Measurements from ENCODE around the gene VSTM4.

Gene VSTM4

DNA sequence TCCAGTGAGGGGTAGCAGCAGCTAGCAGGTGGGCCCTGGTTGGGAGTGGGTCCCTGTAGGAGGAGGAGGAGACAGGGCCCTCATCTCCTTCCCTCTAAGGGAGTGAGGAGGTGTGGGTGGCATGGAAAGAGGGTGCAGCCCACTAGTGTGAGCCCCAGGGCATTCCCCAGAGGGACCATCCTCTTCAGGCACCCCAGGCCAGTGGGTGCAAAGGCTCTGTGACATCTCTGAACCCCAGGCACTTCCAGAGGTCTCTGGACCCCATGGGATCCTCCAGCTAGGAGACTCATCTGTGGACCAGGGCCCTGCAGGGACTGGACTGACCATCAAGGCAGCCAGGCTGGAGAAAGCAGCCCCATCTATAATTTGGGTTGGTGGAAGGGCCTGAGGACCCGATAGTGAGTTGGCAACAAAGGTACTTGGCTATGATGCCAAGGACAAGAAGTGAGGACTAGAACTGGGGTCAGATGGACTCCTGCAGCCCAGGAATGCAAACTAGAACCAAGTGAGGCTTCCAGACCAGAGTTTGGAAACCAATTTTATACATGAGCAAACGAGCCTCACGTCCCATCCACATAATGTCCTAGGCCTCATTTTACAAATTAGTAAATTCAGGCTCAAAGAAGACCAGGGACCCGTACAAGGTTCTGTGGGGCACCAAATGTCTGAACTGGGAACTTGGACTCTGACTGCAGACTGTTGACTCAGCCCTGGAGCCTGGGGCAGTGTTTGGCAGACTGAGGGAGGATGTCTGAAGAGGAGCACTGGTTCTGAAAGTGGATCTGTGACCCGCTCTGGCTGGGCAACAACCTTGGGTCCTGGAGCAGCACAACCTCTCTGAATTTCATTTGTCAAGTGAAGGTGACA is 1.4 kb upstream of the VSTM4 start:
- DNase-seq: no peak

DNA sequence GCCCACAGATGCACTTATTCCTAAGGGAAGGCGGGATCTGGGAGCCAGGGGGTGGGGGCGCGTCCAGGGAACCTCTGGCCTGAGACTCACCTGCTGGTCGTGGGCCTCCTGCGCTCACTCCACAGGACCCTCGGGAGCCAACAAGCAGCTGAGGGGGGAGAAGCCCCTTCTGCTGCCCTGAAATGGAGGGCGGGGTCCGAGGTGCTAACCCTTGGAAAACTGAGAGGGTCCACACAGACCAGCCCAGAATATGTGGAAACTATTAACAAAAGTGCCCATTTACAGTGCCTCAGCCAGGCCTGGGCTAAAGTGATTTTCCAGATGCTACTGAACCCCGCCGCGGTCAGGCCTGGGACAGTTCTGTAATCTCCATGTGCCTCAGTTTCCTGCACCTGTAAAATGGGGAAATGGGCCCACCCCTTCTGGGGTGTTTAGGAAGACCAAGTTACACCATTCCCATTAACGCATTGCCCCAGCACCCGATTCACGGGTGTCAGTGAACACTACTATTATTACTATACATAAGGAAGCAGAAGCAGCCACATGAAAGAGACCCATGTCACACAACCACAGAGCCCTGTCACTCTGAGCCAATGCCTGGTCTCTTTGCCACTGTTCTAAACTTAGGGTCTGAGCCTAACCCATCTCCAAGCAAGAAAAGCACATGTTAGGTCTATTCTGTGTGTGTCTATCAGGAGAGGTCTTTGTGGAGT is 630 bp upstream of the VSTM4 start:
- no peak for DNase-seq

DNA sequence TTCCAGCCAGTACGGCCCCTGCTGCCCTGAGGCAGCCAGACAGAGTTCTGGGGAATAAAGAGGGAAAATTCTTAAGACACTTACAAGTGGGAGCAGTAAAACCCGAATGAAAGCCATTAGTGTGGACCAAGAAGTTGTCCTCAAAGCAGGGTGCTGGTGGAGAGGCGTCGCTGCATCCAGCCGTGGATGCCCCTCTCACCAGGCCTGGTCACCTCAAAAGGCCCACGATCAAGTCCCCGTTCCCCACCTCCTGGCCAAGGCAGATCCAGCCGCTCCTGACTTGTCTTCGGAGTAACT is 656 bp downstream of the VSTM4 start:
- no peak for DNase-seq

DNA sequence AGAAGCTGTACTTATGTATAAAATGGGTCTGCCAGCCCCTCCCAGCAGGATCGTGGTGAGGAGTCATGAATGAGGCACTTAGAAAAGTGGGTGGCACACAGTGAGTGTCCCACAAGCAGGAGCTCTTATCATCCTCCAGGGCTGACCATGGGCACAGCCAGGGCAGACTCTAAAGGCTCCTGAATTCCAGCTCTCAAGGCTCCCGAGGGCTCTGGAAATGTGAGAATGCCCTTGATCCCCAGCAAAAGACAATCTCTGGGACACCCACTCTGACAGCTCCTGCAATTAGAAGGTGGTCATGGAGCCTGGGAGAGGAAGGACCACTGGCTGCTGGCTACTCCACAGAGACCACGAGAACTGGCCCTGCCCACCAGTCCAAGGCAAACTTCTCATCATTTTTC is 1.6 kb downstream of the VSTM4 start:
- no peak for DNase-seq

DNA sequence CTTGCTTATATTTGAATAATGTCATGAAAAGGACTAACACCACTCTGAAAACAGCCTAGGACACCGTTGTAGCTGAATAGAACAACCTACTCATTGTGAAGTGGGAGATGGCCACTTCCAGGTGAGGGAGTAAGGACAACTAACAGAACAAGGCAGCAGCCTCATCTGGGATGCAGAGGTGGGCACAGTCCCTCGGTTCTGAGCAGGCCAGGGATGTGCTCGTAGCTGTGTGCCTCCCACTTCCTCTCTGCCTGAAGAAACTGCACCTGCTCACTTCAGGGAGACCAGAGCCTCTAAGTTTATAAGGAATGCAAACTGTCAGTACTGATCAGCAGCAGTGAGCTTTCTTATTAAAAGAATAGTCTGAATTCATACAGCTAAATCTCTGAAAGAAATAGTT is 2.5 kb downstream of the VSTM4 start:
- DNase-seq: no peak

DNA sequence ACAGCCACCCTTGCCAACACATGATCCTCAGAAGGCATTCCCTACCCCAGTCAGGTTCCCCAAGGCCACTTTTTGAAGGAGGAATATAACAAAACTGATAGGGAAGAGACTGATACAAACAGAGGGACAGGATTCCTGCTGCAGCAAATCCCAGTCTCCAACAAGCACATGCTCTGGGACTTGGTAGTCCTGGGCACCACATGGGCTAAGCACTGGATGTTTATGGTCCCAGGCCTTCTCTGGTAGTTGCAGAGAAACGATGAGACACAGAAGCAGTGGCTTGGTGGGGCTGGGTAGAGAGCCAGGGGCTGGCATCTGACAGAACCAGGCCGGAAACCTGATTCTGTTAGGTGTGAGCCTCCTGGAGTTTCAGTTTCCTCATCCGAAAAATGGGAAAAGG is 3.2 kb downstream of the VSTM4 start:
- DNase-seq: no peak

DNA sequence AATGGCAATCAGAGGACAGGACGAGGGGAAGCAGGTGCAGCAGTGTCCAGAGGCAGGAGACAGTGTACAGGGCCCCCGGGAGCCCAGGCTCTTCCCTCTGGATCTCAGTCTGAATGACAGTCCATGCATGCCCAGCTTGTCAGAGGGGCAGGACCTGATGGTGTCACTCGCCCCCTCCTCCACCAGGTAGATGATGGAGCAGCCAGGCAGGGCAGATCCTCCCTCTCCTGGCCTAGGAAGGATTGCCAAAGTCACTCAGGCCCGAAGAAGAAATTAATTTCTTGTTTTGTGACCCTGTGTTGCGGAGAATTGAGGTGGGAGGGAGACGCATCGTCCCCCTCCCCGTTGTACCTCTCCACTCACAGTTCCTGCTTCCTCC is 4.0 kb downstream of the VSTM4 start:
- DNase-seq: no peak

DNA sequence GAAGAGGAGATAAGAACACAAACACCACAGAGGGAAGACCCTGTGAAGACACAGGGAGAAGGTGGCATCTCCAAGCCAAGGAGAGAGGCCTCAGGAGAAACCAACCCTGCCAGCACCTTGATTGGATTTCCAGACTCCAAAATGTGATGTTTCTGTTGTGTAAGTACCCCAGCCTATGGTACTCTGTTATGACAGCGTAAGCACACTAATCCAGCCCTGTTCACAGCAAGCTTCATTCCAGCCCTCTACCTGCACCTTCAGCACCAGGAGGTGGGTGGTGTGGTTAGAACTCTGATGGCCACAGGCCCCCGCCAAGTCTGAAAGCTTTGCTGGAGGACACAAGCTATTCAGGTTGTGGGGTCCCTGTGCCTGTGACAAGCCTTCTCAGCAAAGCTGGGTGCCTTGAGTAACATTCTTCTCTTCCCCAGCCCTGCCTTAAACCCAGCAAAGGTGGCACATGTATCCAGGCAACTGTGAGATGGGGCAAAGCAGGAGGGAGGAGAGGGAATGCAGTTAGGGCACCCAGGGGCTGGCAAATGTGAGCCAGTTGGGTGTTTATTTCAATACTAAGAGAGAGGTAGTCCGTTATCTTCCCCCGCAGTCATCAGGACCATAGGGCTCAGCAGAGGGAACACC is 4.5 kb downstream of the VSTM4 start:
- no peak for DNase-seq

DNA sequence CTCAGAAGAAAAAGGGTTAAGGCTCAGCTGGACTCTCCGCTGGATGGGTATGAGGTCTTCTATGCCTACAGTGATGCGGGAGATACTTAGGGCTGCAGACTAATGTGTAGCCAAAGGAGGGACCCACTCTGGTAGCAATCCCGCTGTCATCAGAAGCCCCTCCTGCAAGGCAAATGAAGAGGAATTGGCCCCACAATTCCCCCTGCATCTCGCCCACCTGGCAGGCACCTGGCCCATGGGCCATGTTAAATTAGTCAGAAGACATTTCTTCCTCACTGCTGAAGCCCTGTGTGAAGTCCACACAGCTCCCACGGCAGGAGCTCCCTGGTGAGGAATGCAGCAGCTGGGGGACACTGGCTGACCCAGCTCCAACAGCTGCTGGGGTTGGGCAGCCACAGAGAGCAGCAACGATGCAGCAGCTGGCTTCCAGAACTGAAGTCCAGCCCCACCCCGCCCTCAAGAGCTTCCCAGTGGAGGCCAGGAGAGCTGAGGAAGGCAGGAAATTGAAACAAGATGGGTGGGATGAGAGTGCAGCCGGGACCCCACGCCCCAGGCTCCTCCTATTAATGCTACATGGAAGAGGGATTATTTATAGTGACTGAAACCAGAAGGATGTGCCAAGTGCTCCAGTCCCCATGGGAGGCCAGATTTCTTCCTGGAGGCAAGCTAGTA is 5.5 kb downstream of the VSTM4 start:
- DNase-seq: no peak

DNA sequence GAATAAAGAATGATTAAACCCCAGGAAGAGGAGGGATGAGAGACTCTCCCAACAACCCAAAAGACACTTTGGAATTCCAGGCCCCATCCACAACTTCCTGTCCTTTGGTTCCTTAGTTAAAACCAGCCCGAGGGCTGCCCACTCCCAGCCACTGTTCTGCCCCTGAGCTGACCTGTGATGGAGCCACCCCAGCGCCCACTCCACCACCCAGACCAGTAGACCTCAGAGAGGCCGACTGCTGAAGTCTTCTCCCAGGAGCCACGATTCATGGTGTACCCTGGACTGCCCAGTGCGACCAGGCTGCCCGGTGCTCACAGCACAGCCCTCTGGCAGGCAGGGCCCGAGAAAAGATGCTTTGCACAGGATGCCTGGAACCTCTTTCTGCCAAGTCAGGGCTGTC is 6.7 kb downstream of the VSTM4 start:
- no peak for DNase-seq

DNA sequence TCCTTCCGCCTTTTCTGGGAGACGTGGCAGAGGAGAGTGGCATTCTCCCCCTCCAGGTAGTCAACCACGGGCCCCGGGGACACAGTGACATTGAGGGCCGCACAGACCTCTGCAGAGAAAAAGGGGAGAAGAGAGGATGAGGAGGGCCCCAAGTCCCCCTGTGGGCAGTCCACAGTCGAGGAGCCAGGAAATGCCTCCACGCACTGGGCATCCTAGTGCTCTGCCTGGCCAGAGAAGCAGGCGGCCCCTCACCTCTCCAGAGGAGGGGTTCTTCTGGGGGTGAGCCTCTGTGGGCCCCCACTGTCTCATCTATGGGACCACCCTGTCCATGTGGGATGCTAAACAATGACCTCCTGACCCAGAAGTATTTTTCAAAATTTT is 7.4 kb downstream of the VSTM4 start:
- no peak for DNase-seq

DNA sequence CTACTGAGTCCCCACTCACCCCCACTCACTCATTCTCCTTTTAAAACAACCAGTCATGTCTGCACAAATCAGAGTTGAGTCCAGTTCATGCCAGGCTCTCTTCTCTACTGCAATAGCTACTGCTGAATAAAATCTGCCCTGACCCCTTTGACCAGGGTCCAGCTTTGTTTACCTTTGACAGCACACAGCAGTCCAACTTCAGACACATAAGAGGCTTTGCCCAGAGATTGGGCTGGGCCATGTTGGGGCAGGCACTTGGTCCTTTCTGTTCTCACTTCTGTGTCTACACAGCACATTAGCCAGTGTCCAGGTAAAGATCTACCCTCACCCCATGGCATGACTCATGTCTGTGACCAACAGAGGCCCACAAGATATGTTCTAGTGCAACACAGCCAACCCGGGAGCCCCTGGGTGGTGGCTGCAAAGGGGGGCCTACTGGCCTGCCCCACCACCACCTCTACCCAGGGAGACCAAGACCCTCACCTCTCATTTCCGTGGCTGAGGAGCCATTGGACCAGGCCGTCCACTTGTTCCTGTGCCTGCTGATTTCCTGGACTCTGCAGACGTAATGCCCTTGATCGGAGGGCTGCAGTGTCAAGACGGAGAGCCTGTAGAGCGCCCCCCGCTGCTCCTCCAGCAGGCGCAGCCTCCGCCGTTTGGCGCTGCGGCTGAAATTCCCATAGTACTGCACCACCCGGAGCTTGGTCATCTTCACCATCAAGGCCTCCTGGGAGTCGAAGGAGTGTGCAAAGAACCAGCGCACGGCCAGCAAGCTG is 8.0 kb downstream of the VSTM4 start:
- DNase-seq: no peak

DNA sequence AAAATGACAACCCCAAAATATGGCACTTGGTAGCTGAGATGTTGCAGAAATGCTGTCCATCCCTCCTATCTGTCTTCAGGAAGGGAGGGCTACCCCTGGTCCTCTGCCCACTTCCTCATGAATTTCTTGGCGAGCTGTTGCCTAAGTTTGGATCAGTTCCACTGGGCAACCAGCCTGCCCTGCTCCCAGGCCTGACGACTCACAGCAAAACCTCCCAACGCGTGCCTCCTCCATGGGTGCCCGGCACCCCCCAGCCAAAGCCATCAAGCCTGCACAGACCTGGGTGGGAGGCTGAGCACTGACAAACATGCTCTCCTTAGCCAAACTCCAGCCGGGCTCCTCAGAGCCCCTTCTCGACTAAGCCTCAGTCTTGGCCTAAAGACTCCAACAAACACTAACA is 8.9 kb downstream of the VSTM4 start:
- DNase-seq: no peak

DNA sequence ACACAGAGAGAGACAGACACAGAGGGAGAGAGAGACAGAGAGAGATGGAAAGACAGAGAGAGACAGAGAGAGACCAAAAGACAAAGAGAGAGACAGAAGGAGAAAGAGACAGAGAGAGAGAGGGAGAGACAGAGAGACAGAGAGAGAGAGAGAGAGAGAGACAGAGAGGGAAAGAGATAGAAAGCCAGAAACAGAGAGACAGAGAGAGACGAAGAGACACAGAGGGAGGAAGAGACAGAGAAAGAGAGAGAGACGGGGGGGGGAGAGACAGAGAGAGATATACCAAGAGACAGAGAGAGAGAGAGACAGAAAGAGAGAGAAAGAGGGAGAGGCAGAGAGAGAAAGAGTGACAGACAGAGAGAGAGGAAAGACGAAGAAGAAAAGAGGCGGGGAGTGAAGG is 10.2 kb downstream of the VSTM4 start:
- DNase-seq: no peak

DNA sequence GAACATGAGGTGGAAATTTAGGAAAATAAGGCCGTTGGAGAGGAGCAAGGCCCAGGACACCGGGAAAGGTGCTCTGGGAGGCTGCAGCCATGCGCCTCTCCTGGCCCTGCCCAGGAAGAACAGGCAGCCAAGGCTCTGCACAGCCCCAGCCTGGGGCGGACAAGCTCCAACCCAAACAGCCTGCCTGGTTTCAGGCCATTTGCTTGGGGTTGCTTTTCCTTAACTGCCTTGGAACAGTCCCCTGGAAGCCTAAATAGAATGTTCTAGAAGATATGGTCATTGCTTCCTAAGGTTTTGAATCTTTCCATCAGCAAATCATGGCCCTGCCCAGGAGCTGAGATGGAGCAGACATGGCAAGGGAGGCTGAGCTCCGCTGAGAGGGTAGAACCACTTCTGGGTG is 11.0 kb downstream of the VSTM4 start:
- no peak for DNase-seq

DNA sequence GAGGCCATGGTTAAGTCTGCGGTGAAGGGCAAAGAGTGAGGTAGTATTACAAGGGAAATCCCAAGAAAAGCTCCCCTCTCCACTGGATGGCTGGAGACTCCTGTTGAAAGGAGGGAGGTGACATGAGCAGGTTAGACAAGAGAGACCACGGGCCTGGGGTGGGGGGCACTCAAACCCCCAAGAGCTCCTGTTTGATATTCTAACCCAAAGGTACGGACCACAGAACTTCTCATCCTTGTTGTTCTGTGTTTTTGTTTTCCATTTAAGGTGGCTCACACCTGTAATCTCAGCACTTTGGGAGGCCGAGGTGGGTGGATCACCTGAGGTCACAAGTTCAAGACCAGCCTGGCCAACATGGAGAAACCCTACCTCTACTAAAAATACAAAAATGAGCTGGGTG is 11.6 kb downstream of the VSTM4 start:
- DNase-seq: no peak

DNA sequence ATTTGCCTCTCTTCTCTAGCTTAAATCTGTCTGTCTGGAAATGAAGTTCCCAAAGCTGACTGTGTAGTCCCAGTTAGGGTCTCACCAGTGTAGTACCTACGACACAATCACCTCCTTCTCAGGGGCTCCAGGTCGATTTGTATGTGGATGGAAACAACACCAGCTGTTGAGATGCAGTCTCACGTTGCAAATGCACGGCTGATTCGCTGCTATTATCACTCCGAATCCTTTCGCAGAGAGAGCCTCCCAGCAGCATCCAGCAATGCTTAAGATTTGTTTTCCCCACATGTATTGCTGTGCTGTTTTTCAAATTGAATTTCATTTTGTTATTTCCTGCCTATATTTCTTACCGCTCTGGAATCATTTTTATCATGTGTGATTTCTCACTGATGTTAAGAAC is 16.3 kb downstream of the VSTM4 start:
- DNase-seq: no peak

DNA sequence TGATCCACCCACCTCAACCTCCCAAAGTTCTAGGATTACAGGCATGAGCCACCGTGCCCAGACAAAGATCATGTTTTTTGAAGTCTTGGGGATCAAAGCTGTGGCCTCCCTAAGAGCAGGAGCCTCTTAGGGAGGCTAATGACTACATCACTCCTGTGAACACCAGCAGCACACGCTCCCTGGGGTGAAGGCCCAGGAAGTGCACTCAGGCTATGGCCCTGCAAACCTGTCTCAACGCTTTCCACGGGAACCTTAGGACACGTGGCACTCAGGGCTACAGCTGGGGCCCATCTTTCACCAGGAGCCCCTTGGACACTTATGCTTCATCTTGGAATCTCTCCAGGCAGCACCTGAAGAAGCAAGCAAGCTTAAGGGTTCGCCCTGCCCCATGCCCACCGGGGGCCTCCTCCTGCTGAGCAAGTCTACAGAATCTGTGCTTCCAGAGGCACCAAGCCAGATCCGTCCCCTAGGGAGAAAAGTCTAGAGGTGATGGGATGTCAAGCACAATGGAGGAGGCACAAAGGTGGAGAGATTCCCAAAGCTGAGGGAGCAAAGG is 18.4 kb downstream of the VSTM4 start:
- DNase-seq: no peak

DNA sequence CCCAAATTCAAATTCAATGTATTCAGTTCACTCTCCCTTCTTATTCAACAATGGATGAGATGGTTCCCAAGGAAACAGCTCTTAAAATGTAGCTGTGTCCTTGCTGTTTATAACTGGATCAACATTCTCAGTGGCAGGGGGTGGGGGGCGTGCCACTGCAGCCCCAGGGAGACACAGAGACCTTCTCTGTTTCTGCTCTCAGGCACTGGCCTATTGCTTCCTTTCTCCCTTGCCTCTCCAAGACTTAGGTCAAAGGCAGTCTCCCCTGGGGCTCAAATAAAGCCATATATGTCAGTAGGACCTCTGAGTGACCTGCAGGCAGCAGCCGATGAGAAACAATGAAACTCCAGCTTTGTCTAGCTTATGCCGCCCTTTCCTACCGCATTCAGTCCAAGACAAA is 20.7 kb downstream of the VSTM4 start:
- no peak for DNase-seq

DNA sequence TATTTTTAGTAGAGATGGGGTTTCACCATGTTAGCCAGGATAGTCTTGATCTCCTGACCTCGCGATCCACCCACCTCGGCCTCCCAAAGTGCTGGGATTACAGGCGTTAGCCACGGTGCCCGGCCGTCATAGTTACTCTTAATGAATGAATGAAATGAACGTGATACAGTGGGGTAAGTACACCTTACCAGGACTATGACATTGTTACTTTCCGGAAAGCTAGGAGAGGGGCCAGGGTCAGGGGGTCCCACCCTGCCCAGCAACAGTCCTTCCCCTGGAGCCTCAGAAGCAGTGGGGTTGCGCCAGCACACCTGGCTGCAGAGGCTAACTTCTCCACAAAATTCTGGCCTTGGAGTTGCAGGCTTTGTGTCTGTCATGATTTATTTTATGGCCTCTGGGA is 21.4 kb downstream of the VSTM4 start:
- no peak for DNase-seq

DNA sequence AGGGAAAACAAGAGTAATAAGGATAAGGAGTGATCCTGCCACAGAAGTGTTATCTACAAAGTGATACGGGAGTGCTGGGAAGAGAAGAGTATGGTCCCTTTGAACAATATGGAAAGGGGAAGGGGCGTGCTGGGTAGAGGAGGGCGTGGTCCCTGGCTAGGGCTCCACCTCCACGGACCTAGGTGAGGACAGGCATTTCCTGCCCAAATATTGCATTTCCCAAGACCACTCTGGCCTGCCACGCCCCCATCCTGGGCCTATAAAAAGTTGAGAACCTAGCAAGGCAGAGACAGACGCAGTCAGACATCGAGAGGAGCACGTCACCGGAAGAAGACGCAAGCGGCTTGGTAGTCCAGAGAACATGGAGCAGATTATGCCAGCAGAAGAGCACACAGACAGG is 22.8 kb downstream of the VSTM4 start:
- no peak for DNase-seq

DNA sequence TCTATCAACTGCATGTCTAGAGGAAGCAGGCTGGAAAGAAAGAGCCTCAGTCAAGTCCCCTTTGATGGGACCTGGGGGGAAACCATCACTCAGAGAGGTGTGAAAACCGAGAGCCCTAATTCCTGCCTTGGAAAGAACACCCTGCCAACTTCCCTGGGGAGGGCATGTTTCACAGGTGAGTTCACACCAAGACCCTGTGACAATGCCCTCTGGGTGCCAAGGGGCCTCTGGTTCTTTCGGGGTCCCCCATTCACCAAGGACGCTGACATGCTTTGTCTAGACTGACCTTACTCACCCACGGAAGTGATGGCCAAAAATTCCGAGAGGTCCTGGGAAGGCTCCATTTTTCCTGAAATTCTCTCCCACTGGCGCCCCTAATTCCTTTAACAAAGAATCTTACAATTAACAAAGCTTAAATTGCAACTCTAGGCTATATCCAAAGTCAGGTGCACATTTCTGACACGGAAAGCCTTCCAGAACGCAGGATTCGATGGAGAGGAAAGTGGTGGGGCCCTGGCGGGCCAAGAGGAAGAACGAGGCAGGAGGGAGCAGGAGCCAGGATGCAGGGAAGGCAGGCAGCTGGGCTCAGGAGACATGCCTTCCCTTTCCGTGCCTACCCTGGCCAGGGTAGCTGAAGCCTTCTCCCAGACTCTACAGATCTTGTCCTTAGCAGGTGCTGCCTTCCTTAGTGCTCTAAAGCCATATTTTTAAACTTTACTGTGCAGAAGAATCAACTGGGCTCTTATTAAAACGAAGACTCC is 23.7 kb downstream of the VSTM4 start:
- no peak for DNase-seq

Measured in amniotic stem cell (primary cell).